Aorta (tissue), 5 donors: ENCODE data around the gene POTEF. TPM values are rescaled to one million over a fixed set of nuclear protein-coding genes. Genes with fewer than 3 reads are reported as not detected.
"Not testable (repeated sequence)": the region's sequence is repeated elsewhere in the genome, so short reads cannot be mapped to it uniquely, and the experiment has no call there.

Experiments
- ATAC-seq: fragments of 200-7000 bp; cut with Tn5 transposase; one replicate; pipeline ENCODE4 v1.9.1; 2022; ENCODE audit warnings: moderate library complexity; ENCODE audit not compliant: low FRiP score
- DNase-seq, 2 donors: peaks; one replicate each; pipeline ENCODE4 v3.0.0-alpha.2; 2020
- H3K27ac ChIP-seq, 2 donors: one replicate each; pipeline ENCODE4 v1.5.1; 2013; ENCODE audit warnings: low read length in 2 of 2, mild to moderate bottlenecking in 2 of 2, moderate library complexity in 2 of 2, control low read depth in 1 of 2, inconsistent platforms in 1 of 2, low read depth in 1 of 2
- H3K27me3 ChIP-seq, 2 donors: one replicate each; pipeline ENCODE4 v1.6.1; 2013; ENCODE audit warnings: control low read depth in 1 of 2, low read length in 1 of 2, mild to moderate bottlenecking in 1 of 2, moderate library complexity in 1 of 2; ENCODE audit not compliant: insufficient read depth in 2 of 2, control insufficient read depth in 1 of 2
- H3K36me3 ChIP-seq, 2 donors: one replicate each; pipeline ENCODE4 v1.6.1; 2013; ENCODE audit warnings: control low read depth in 1 of 2, low read length in 1 of 2, mild to moderate bottlenecking in 1 of 2; ENCODE audit not compliant: insufficient read depth in 2 of 2, control insufficient read depth in 1 of 2
- H3K4me1 ChIP-seq, 2 donors: one replicate each; pipeline ENCODE4 v1.6.1; 2013; ENCODE audit warnings: low read length in 2 of 2, control low read depth in 1 of 2, mild to moderate bottlenecking in 1 of 2, moderate library complexity in 1 of 2; ENCODE audit not compliant: insufficient read depth in 2 of 2, control insufficient read depth in 1 of 2
- H3K4me3 ChIP-seq, 2 donors: one replicate each; pipeline ENCODE4 v1.5.1; 2013; ENCODE audit warnings: low read length in 2 of 2, control low read depth in 1 of 2, mild to moderate bottlenecking in 1 of 2
- H3K9me3 ChIP-seq: one replicate; pipeline ENCODE4 v1.6.1; 2013; ENCODE audit warnings: mild to moderate bottlenecking, low read length; ENCODE audit not compliant: control insufficient read depth
- WGBS, 2 donors: extraction: QIAGEN DNeasy Blood & Tissue Kit; methylation state at CpG; one replicate each; pipeline ENCODE4 v1.1.7; 2013; 5-methylcytosine and 5-hydroxymethylcytosine counted together
- intact Hi-C, 2 donors: fragments of 100-400 bp; cut with DNase I; formaldehyde crosslinking; loops; one replicate each; pipeline versions ENCODE4 v1.14.2 to v1.15.0; 2022
- polyA plus RNA-seq, 2 donors: library from polyadenylated mRNA; stranded (reverse); fragments of 200-250 nt; gene quantifications; one replicate each; pipeline ENCODE4 v1.2.3, GENCODE V29; 2013
- total RNA-seq, 2 donors: library from RNA; stranded (reverse); fragmentation: NEBNext Ultra II Directional; extraction: Animal tissue kit (Norgen Biotek cat#: 25700); gene quantifications; one replicate each; pipeline ENCODE4 v1.2.1, GENCODE V29; 2021
- donor health status: healthy with polysubstance abuse.
- donor health status: Bipolar disorder and iron deficiency.
- donor health status: DM: no; HTN: no; CAD: no.
- donor health status: DM: no; HTN: no; CAD: no.
- donor health status: DM: yes; HTN: yes; CAD: no.

POTEF gene
- total and polyA plus RNA-seq, 4 donors, result 0.24 TPM; not detected in 3

GRCh38 chr2:130160838-130161705 lies 32.0 kb upstream of the POTEF start:
- H3K4me1 ChIP-seq, H3K27me3 ChIP-seq, H3K9me3 ChIP-seq, ATAC-seq, H3K4me3 ChIP-seq, H3K27ac ChIP-seq, DNase-seq, H3K36me3 ChIP-seq, intact Hi-C loops: not testable (repeated sequence)
- 65 to 73% methylated on average over 25 of the region's 25 CpGs for WGBS, 2 donors

- 95 to 97% methylated on average over 6 of the region's 6 CpGs for WGBS, 2 donors
- Histone ChIP-seq H3K4me1 (no peaks in the 10 kb centered on the region), H3K4me3 (no peak overlapping the region), H3K27ac (no peak overlapping the region), H3K27me3 (no peaks in the 10 kb centered on the region), H3K36me3 (peaks cover 0 to 5% of the 10 kb centered on the region in 2 donors), H3K9me3 (no peaks in the 10 kb centered on the region)
- intact Hi-C loops, result no loop called here
- DNase-seq (no peak), ATAC-seq (no peak)
Observed at GRCh38 chr2:130160131-130160530, 31.1 kb upstream of the POTEF start.

- 90 to 92% methylated on average over 4 of the region's 4 CpGs for WGBS, 2 donors
Observed at GRCh38 chr2:130159376-130159775, 30.4 kb upstream of the POTEF start.

GRCh38 chr2:130158631-130159030 lies 29.6 kb upstream of the POTEF start:
- Histone ChIP-seq H3K27me3 (no peaks in the 10 kb centered on the region), H3K4me1 (no peaks in the 10 kb centered on the region), H3K36me3 (peaks cover 0 to 4% of the 10 kb centered on the region in 2 donors), H3K4me3 (no peak overlapping the region), H3K9me3 (no peaks in the 10 kb centered on the region), H3K27ac (no peak overlapping the region)
- DNase-seq, result no peak
- no peak for ATAC-seq
- WGBS, 2 donors, result 88 to 94% methylated on average over 9 of the region's 9 CpGs
- intact Hi-C loops, result no loop called here

More at GRCh38 chr2:130159376-130159775, 30.4 kb upstream of the POTEF start:
- H3K27me3 ChIP-seq, H3K27ac ChIP-seq, intact Hi-C loops, H3K4me3 ChIP-seq, H3K4me1 ChIP-seq, H3K9me3 ChIP-seq, H3K36me3 ChIP-seq, DNase-seq, ATAC-seq: not testable (repeated sequence)

- H3K9me3 ChIP-seq, ATAC-seq, DNase-seq, intact Hi-C loops, H3K4me1 ChIP-seq, H3K4me3 ChIP-seq, H3K36me3 ChIP-seq, H3K27ac ChIP-seq, H3K27me3 ChIP-seq: not testable (repeated sequence)
- WGBS, 2 donors, result 83 to 85% methylated on average over 13 of the region's 13 CpGs
Observed at GRCh38 chr2:130157825-130158514, 28.9 kb upstream of the POTEF start.

- H3K4me3 ChIP-seq, intact Hi-C loops, H3K9me3 ChIP-seq, H3K36me3 ChIP-seq, H3K27ac ChIP-seq, ATAC-seq, H3K27me3 ChIP-seq, H3K4me1 ChIP-seq: not testable (repeated sequence)
- DNase-seq, result peak in 1 of 2 donors; percentile 68
- 84 to 87% methylated on average over 9 to 11 of the region's 12 CpGs for WGBS, 2 donors
Observed at GRCh38 chr2:130157354-130157753, 28.3 kb upstream of the POTEF start.

GRCh38 chr2:130156624-130157004 lies 27.6 kb upstream of the POTEF start:
- H3K4me1 ChIP-seq, result no peaks in the 10 kb centered on the region
- H3K36me3 ChIP-seq, result peaks cover 0 to 7% of the 10 kb centered on the region in 2 donors
- peak in 1 of 2 donors; percentile 58 for DNase-seq
- intact Hi-C loops, result no loop called here
- no peak for ATAC-seq
- 90 to 91% methylated on average over 9 of the region's 9 CpGs for WGBS, 2 donors
- H3K9me3 ChIP-seq, result no peaks in the 10 kb centered on the region
- H3K4me3 ChIP-seq, result no peak overlapping the region
- H3K27me3 ChIP-seq, result no peaks in the 10 kb centered on the region
- no peak overlapping the region for H3K27ac ChIP-seq

- ATAC-seq (peak; percentile 7), DNase-seq (peak in 1 of 2 donors; percentile 75)
- H3K27ac ChIP-seq, H3K4me1 ChIP-seq, H3K4me3 ChIP-seq, H3K9me3 ChIP-seq, intact Hi-C loops, H3K27me3 ChIP-seq, H3K36me3 ChIP-seq: not testable (repeated sequence)
- 53 to 62% methylated on average over 14 to 16 of the region's 16 CpGs for WGBS, 2 donors
Observed at GRCh38 chr2:130155956-130156623, 27.1 kb upstream of the POTEF start.
